DMS 273 (cell line): ENCODE results near the gene CIDEA.

Experiments
- DNase-seq: peaks from one replicate; lab custom pipeline; 2025; ENCODE audit not compliant: unreplicated experiment; lab: John Stamatoyannopoulos, UW

CIDEA gene

GRCh38 chr18:12317664-12318333 is 63.6 kb downstream of the CIDEA start:
- DNase-seq: no peak

DNA sequence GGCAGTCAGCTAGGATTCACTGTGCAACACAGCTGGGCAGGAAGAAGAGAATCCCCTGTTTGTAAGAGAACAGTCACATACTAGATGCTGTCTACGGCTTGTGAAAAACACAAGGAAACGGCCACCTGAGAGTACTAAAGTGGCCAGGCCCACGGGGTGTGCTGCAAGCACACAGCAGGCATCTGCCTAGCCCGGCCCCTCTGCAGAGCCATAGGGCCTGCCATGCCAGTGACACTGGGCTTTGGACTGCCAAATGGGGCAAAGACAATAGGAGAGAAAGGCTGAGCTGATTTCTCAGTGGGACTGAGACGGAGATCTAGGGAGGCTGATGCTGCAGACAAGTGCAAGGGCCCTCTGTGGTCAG is 64.2 kb downstream of the CIDEA start:
- no peak for DNase-seq

DNA sequence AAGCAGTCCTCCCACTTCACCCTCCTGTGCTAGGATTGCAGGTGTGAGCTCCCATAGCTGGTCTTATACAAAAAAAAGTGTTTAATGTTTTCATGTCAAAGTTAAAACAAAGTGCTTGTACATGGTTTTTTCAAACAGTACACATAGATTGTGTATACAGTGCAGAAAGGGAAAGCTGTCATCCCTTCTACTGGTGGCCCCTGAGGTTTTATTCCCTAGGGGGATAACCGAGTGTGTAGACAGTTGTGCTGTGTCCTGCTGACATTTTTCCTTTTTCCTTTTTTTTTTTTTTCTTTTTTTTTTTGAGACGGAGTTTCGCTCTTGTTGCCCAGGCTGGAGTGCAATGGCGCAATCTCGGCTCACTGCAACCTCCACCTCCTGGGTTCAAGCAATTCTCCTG is 64.7 kb downstream of the CIDEA start:
- no peak for DNase-seq

DNA sequence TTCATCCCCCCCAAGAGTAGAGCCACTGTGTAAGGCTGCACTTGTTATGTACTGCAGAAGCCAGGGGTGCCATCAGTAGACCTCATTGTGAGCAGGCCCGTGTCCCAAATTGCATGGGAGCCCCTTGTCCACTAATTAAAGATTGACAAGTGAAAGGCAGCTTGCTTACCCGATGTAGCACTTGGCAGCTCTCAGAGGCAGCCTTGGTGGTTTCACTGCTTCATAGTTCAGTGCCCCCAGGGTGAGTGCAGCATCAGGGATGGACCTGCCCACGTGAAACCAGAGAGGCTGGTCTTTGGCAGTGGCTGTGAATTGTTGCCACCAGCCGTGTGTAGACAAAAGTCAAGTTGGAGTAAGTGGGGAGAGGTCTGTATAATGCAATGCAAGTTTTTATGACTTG is 67.2 kb downstream of the CIDEA start:
- peak; percentile 25 for DNase-seq

- no peak for DNase-seq
Measured at GRCh38 chr18:12324991-12325725, 71.0 kb downstream of the CIDEA start.

DNA sequence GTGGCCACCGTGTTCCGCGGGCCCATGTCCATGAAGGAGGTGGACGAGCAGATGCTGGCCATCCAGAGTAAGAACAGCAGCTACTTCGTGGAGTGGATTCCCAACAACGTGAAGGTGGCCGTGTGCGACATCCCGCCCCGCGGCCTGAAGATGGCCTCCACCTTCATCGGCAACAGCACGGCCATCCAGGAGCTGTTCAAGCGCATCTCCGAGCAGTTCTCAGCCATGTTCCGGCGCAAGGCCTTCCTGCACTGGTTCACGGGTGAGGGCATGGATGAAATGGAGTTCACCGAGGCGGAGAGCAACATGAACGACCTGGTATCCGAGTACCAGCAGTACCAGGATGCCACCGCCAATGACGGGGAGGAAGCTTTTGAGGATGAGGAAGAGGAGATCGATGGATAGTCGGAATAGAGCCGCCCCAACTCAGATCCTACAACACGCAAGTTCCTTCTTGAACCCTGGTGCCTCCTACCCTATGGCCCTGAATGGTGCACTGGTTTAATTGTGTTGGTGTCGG is 71.6 kb downstream of the CIDEA start:
- no peak for DNase-seq

DNA sequence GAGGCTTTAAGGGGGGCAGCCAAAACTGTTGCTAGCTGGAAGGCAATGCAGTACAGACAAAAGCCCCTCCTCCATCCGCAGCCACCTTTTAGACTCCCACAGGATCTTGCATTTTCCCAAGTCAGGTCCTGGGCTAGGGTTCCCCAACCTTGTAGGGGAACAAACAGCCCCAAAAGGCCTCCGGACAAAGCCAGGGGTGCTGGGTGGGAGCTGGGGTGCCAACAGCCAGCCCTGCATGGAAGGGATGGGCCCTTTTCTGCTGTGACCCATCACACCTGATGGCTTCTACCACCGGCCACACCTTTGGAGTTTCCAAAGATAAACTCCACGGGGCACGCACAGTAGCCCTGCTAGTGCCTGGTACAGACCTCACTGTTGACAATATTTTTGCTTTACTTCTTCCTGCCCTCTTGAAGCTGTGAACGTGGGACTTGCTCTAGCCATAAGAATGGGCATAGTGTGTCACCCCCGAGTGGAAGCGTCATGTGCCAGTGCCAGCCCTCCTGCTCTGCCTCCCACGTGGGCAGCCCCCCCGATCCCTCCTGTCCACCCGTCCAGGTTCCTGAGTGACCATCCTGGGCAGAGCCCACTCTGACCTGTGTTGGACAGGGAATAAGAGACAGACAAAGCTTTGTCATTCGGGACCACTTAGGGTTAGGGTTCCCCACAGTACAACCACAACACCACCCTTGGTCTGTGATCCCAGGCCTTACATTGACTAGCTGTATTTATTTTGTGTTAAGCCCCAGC is 72.7 kb downstream of the CIDEA start:
- DNase-seq: no peak
